ENCODE measurements around the gene IL23R.
A peak's percentile ranks its signal among the peaks of the same experiment; 100 is the strongest.
"Not testable (repeated sequence)": the region's sequence is repeated elsewhere in the genome, so short reads cannot be mapped to it uniquely, and the experiment has no call there.

IL23R gene

GRCh38 chr1:67192902-67193301 is 26.6 kb downstream of the IL23R start:
- DNase-seq (ENCODE audit: low spot score): no peak

- no peak for DNase-seq (ENCODE audit: low spot score)
Measured at GRCh38 chr1:67193704-67194103, 27.4 kb downstream of the IL23R start.

GRCh38 chr1:67194209-67194863 is 28.1 kb downstream of the IL23R start:
- DNase-seq (ENCODE audit: low spot score): no peak

GRCh38 chr1:67200755-67201154 is 34.5 kb downstream of the IL23R start:
- no peak for DNase-seq (ENCODE audit: low spot score)

- DNase-seq (ENCODE audit: low spot score): no peak
Measured at GRCh38 chr1:67201891-67202290, 35.6 kb downstream of the IL23R start.

GRCh38 chr1:67204298-67204980 is 38.2 kb downstream of the IL23R start:
- no peak for DNase-seq (ENCODE audit: low spot score)

- not testable (repeated sequence) for DNase-seq (ENCODE audit: low spot score)
Measured at GRCh38 chr1:67207398-67207797, 41.1 kb downstream of the IL23R start.

GRCh38 chr1:67208217-67208616 is 42.0 kb downstream of the IL23R start:
- DNase-seq (ENCODE audit: low spot score): no peak

- no peak for DNase-seq (ENCODE audit: low spot score)
Measured at GRCh38 chr1:67209521-67209920, 43.3 kb downstream of the IL23R start.

GRCh38 chr1:67211589-67212563 is 45.6 kb downstream of the IL23R start:
- DNase-seq (ENCODE audit: low spot score): peak; percentile 22

- peak; percentile 44 for DNase-seq (ENCODE audit: low spot score)
Measured at GRCh38 chr1:67213164-67213563, 46.9 kb downstream of the IL23R start.

- DNase-seq (ENCODE audit: low spot score): no peak
Measured at GRCh38 chr1:67213948-67214347, 47.7 kb downstream of the IL23R start.

- peak; percentile 15 for DNase-seq (ENCODE audit: low spot score)
Measured at GRCh38 chr1:67214420-67215174, 48.3 kb downstream of the IL23R start.

GRCh38 chr1:67216401-67216800 is 50.1 kb downstream of the IL23R start:
- no peak for DNase-seq (ENCODE audit: low spot score)

- DNase-seq (ENCODE audit: low spot score): no peak
Measured at GRCh38 chr1:67217417-67217816, 51.2 kb downstream of the IL23R start.

- DNase-seq (ENCODE audit: low spot score): no peak
Measured at GRCh38 chr1:67217938-67218337, 51.7 kb downstream of the IL23R start.

- DNase-seq (ENCODE audit: low spot score): no peak
Measured at GRCh38 chr1:67224856-67225255, 58.6 kb downstream of the IL23R start.

- no peak for DNase-seq (ENCODE audit: low spot score)
Measured at GRCh38 chr1:67226688-67227087, 60.4 kb downstream of the IL23R start.

GRCh38 chr1:67227196-67227595 is 60.9 kb downstream of the IL23R start:
- no peak for DNase-seq (ENCODE audit: low spot score)

- DNase-seq (ENCODE audit: low spot score): no peak
Measured at GRCh38 chr1:67228791-67229190, 62.5 kb downstream of the IL23R start.

- DNase-seq (ENCODE audit: low spot score): no peak
Measured at GRCh38 chr1:67230539-67230938, 64.3 kb downstream of the IL23R start.

- no peak for DNase-seq (ENCODE audit: low spot score)
Measured at GRCh38 chr1:67236277-67236676, 70.0 kb downstream of the IL23R start.

All from cerebellar cortex (tissue), 1 donor.